Thoracic aorta (tissue), 2 donors: ENCODE measurements around the gene ABCC1. TPM values are rescaled to one million over a fixed set of nuclear protein-coding genes. Genes with fewer than 3 reads are reported as not detected.

Source experiments
- ATAC-seq: fragments of 150-250 bp; one replicate; pipeline ENCODE4 v1.8.0; 2017; ENCODE audit warnings: low read depth; ENCODE audit not compliant: insufficient number of reproducible peaks, low FRiP score
- DNase-seq: peaks from one replicate; pipeline ENCODE4 v3.0.0-alpha.2; 2020; ENCODE audit warnings: low spot score
- H3K27ac ChIP-seq, 2 donors: fragments of 200-600 bp; sonication (generic); 1 replicate in 1 of 2; 2 replicates in 1 of 2; pipeline ENCODE4 v1.5.1; 2016; ENCODE audit warnings: mild to moderate bottlenecking in 2 of 2, moderate library complexity in 2 of 2
- H3K27me3 ChIP-seq: fragments of 200-600 bp; sonication (generic); replicated peaks from 2 replicates; pipeline ENCODE4 v1.6.0; 2016; ENCODE audit warnings: mild to moderate bottlenecking; ENCODE audit not compliant: insufficient read depth
- H3K36me3 ChIP-seq: fragments of 200-600 bp; sonication (generic); one replicate; pipeline ENCODE4 v1.5.1; 2016
- H3K4me1 ChIP-seq, 2 donors: fragments of 200-600 bp; sonication (generic); 1 replicate in 1 of 2; 2 replicates in 1 of 2; pipeline versions ENCODE4 v1.5.1 to v1.6.0; 2016; ENCODE audit warnings: low read depth in 2 of 2, mild to moderate bottlenecking in 1 of 2; ENCODE audit not compliant: control insufficient read depth in 1 of 2
- H3K4me3 ChIP-seq: fragments of 200-600 bp; sonication (generic); 2 replicates; pipeline ENCODE4 v1.5.1; 2016; ENCODE audit warnings: mild to moderate bottlenecking
- H3K9me3 ChIP-seq: fragments of 200-600 bp; sonication (generic); 2 replicates; pipeline ENCODE4 v1.5.1; 2016
- CTCF ChIP-seq: fragments of 200-600 bp; sonication (generic); IDR thresholded peaks from one replicate; pipeline ENCODE4 v1.5.1; 2019; ENCODE audit warnings: antibody characterized with exemption
- total RNA-seq, 2 donors: library from RNA; depleted of rRNA; stranded (reverse); fragments of >200 nt; gene quantifications; one replicate each; pipeline versions ENCODE4 v1.1.0 to v1.2.3, GENCODE V29; 2016

The ABCC1 gene
- total RNA-seq, 2 donors from 2014 or later: 89.2 to 94.9 TPM

DNA sequence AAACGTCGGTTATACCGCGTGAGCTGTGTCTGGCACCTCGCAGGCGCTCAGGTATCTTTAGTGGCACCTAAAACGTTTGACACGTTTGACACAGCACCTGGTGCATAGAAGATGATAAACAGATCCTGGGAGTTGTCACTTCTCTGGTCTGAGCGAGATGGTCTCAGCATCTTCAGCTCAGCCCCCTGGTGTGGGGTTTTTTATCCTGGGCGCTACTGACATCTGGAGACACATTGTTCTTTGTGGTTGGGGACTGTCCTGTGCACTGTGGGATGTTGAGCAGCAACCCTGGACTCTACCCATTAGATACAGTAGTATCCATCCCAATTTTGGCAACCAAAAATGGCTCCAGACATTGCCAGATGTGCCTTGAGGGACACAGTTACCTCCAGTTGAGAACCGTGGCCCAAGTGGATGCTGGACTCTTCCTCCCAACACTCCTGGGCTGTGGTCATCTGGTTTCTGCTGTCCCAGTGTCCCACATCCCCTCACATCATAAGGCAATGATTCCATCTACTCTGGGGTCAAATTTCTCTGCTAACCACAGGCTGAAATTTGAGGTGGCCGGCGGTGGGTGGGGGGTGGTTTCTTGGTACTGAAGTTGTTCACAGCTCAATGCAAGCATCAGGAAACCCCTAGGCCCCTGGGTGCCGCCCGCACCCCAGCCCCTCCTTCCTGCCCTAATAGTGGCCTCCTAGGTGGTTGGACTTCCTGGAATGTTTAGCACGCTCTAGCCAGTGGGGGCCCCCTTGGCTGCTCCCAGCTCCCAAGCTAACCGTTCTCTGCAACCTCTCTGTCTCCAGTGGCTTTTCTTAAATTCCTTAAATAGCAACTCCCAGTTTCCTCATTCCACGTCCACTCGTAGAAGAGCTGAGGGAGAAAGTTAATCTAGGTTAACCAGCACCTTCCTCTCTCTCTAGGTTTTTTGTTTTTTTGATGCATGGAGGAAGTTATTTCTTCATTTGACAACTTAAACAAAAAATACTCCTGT lies 124.8 kb downstream of the ABCC1 start:
- no peak for ATAC-seq
- Histone ChIP-seq H3K4me1 (peaks cover 41 to 74% of the 10 kb centered on the region in 2 donors), H3K9me3 (no peaks in the 10 kb centered on the region), H3K27ac (peak overlapping the region; percentile 64 to 68), H3K36me3 (peaks cover 22% of the 10 kb centered on the region), H3K4me3 (peak overlapping the region; percentile 8), H3K27me3 (no peaks in the 10 kb centered on the region)
- TF ChIP-seq CTCF: no peak
- no peak for DNase-seq

GRCh38 chr16:16075488-16076422 lies 126.3 kb downstream of the ABCC1 start:
- H3K36me3 ChIP-seq: peaks cover 34% of the 10 kb centered on the region
- no peak for TF ChIP-seq CTCF
- H3K9me3 ChIP-seq: no peaks in the 10 kb centered on the region
- no peak for ATAC-seq
- H3K4me1 ChIP-seq: peaks cover 34 to 58% of the 10 kb centered on the region in 2 donors
- no peak overlapping the region for H3K4me3 ChIP-seq
- no peak for DNase-seq
- H3K27ac ChIP-seq: peak overlapping the region; percentile 64 to 68
- no peaks in the 10 kb centered on the region for H3K27me3 ChIP-seq

DNA sequence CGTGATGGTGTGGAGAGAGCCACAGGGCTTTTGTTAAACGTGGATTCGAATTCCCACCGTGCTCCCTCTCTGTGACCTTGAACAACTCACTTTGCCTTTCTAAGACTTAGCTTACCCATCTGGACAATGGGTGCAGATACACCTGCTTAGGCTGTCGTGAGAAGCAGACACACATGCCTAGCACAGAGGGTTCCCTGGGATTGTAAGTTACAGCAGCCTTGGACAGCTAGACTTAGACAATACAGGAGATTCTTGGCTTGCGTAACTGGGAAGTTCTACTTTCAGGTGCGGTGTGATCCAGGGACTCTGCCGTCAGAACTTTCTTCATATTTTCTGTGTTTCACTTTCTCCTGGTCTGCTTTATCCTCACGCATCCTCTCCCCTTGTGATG lies 127.0 kb downstream of the ABCC1 start:
- no peak for DNase-seq
- H3K27ac ChIP-seq: peak overlapping the region; percentile 57 to 68
- no peak overlapping the region for H3K4me3 ChIP-seq
- H3K9me3 ChIP-seq: no peaks in the 10 kb centered on the region
- H3K36me3 ChIP-seq: peaks cover 34% of the 10 kb centered on the region
- ATAC-seq: no peak
- no peak for TF ChIP-seq CTCF
- H3K27me3 ChIP-seq: no peaks in the 10 kb centered on the region
- peaks cover 30 to 51% of the 10 kb centered on the region in 2 donors for H3K4me1 ChIP-seq

DNA sequence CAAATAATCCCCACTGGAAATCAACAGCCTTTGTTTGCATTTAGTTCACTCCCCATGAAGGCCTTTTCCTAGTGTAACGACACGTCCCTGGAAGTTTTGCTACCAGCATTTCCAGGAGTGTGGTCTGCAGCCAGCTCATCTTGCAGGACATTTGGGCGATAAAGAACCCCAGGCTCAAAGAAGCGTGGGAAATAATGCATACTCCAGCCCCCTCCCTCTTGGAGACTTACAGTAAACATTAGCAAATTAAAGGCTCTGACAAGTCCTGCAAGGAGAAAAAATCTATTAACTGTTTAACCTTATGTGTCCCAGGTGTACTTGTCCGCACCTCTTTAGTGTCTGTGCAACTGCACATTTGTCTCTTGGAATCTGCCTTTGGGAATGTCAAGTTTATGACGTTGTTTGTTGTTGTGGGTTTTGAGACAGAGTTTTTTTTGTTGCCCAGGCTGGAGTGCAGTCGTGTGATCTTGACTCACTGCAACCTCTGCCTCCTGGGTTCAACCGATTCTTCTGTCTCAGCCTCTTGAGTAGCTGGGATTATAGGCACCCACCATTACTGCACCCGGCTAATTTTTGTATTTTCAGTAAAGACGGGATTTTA lies 131.1 kb downstream of the ABCC1 start:
- no peak overlapping the region for H3K27ac ChIP-seq
- H3K27me3 ChIP-seq: no peaks in the 10 kb centered on the region
- H3K4me1 ChIP-seq: peaks cover 8 to 18% of the 10 kb centered on the region in 2 donors
- peaks cover 53% of the 10 kb centered on the region for H3K36me3 ChIP-seq
- DNase-seq: no peak
- H3K9me3 ChIP-seq: no peaks in the 10 kb centered on the region
- ATAC-seq: no peak
- no peak overlapping the region for H3K4me3 ChIP-seq
- no peak for TF ChIP-seq CTCF
